Lung (tissue), 12 donors: Measurements from ENCODE around the gene CLUH. TPM values are rescaled to one million over a fixed set of nuclear protein-coding genes. Genes with fewer than 3 reads are reported as not detected.
"Not testable (repeated sequence)": the region's sequence is repeated elsewhere in the genome, so short reads cannot be mapped to it uniquely, and the experiment has no call there.

Experiments
- ATAC-seq: fragments of 200-7000 bp; cut with Tn5 transposase; one replicate; pipeline ENCODE4 v1.9.1; 2020; ENCODE audit warnings: moderate number of reproducible peaks; ENCODE audit not compliant: insufficient read depth, low FRiP score
- DNase-seq, 3 donors: peaks; one replicate each; pipeline ENCODE4 v3.0.0-alpha.2; 2013 to 2017
- H3K27ac ChIP-seq, 2 donors: one replicate each; pipeline ENCODE4 v1.5.1; 2013; ENCODE audit warnings: mild to moderate bottlenecking in 2 of 2, moderate library complexity in 2 of 2, control low read depth in 1 of 2, inconsistent platforms in 1 of 2, low read depth in 1 of 2, low read length in 1 of 2
- H3K27me3 ChIP-seq, 3 donors: one replicate each; pipeline ENCODE4 v1.5.1; 2013; ENCODE audit warnings: low read length in 2 of 3; ENCODE audit not compliant: control insufficient read depth in 3 of 3, insufficient read depth in 3 of 3
- H3K36me3 ChIP-seq, 4 donors: one replicate each; pipeline ENCODE4 v1.5.1; 2013; ENCODE audit warnings: low read length in 4 of 4, mild to moderate bottlenecking in 1 of 4, moderate library complexity in 1 of 4; ENCODE audit not compliant: control insufficient read depth in 4 of 4, insufficient read depth in 4 of 4
- H3K4me1 ChIP-seq, 5 donors: one replicate each; pipeline ENCODE4 v1.5.1; 2013; ENCODE audit warnings: low read length in 5 of 5, mild to moderate bottlenecking in 2 of 5, moderate library complexity in 1 of 5; ENCODE audit not compliant: control insufficient read depth in 5 of 5, insufficient read depth in 5 of 5
- H3K4me3 ChIP-seq: one replicate; pipeline ENCODE4 v1.5.1; 2013; ENCODE audit warnings: mild to moderate bottlenecking, control low read depth, moderate library complexity
- H3K9ac ChIP-seq, 2 donors: one replicate each; pipeline ENCODE4 v1.5.1; 2013; ENCODE audit warnings: low read length in 2 of 2, control low read depth in 1 of 2; ENCODE audit not compliant: insufficient read depth in 1 of 2
- H3K9me3 ChIP-seq, 4 donors: one replicate each; pipeline ENCODE4 v1.5.1; 2013; ENCODE audit warnings: low read length in 3 of 4, mild to moderate bottlenecking in 1 of 4, moderate library complexity in 1 of 4; ENCODE audit not compliant: control insufficient read depth in 4 of 4, insufficient read depth in 3 of 4
- CTCF ChIP-seq: IDR thresholded peaks from 2 replicates; pipeline ENCODE4 v1.5.1; 2012; ENCODE audit warnings: mild to moderate bottlenecking; ENCODE audit errors: control extremely low read depth, extremely low read depth
- WGBS, 2 donors: extraction: QIAGEN DNeasy Blood & Tissue Kit; methylation state at CpG; one replicate each; pipeline ENCODE4 v1.1.7; 2013; 5-methylcytosine and 5-hydroxymethylcytosine counted together
- polyA plus RNA-seq, 2 donors: library from polyadenylated mRNA; stranded (reverse); fragments of 200-250 nt; gene quantifications; one replicate each; pipeline ENCODE4 v1.2.1, GENCODE V29; 2013
- total RNA-seq, 2 donors: library from RNA; depleted of rRNA in 1 of 2; stranded (reverse); fragments of >200 nt in 1 of 2; gene quantifications; one replicate each; pipeline ENCODE4 v1.2.1, GENCODE V29; 2014 to 2021
- donor health status: control.
- donor health status: control.
- donor health status: Bipolar disorder and iron deficiency.
- donor health status: healthy.
- donor health status: DM: yes; HTN: yes; CAD: no.

Gene CLUH
- total and polyA plus RNA-seq, 4 donors: 29.7 to 80.5 (median 42.1) TPM

- no peak for TF ChIP-seq CTCF
- WGBS, 2 donors: 0 to 27% methylated on average over 1 of the region's 1 CpG
- no peaks in the 10 kb centered on the region for H3K27me3 ChIP-seq
- H3K27ac ChIP-seq: no peak overlapping the region
- ATAC-seq (no peak), DNase-seq (no peak)
- H3K9ac ChIP-seq: no peak overlapping the region
- no peak overlapping the region for H3K4me3 ChIP-seq
- H3K4me1 ChIP-seq: peaks cover 0 to 14% (median 3%) of the 10 kb centered on the region in 5 donors
- H3K9me3 ChIP-seq: no peaks in the 10 kb centered on the region
- H3K36me3 ChIP-seq: peaks cover 0 to 6% (median 0%) of the 10 kb centered on the region in 4 donors
These were observed 55.3 kb downstream of the CLUH start for GRCh38 chr17:2656283-2656682.

GRCh38 chr17:2655546-2655945, 56.0 kb downstream of the CLUH start:
- ATAC-seq (no peak), DNase-seq (no peak)
- 42 to 57% methylated on average over 7 of the region's 7 CpGs for WGBS, 2 donors
- Histone ChIP-seq H3K27ac (no peak overlapping the region), H3K4me3 (no peak overlapping the region), H3K4me1 (peaks cover 0 to 14% (median 3%) of the 10 kb centered on the region in 5 donors), H3K36me3 (peaks cover 0 to 6% (median 1%) of the 10 kb centered on the region in 4 donors), H3K9me3 (no peaks in the 10 kb centered on the region), H3K9ac (no peak overlapping the region), H3K27me3 (no peaks in the 10 kb centered on the region)
- TF ChIP-seq CTCF: no peak

DNA sequence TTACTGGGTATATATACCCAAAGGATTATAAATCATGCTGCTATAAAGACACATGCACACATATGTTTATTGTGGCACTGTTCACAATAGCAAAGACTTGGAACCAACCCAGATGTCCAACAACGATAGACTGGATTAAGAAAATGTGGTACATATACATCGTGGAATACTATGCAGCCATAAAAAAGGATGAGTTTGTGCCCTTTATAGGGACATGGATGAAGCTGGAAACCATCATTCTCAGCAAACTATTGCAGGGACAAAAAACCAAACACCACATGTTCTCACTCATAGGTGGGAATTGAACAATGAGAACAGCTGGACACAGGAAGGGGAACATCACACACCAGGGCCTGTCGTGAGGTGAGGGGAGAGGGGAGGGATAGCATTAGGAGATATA, 58.7 kb downstream of the CLUH start:
- not testable (repeated sequence) for ATAC-seq, DNase-seq, H3K27me3 ChIP-seq, H3K9ac ChIP-seq, H3K4me3 ChIP-seq, H3K27ac ChIP-seq, H3K36me3 ChIP-seq, H3K9me3 ChIP-seq, H3K4me1 ChIP-seq
- WGBS, 2 donors: 93 to 94% methylated on average over 3 of the region's 3 CpGs

DNA sequence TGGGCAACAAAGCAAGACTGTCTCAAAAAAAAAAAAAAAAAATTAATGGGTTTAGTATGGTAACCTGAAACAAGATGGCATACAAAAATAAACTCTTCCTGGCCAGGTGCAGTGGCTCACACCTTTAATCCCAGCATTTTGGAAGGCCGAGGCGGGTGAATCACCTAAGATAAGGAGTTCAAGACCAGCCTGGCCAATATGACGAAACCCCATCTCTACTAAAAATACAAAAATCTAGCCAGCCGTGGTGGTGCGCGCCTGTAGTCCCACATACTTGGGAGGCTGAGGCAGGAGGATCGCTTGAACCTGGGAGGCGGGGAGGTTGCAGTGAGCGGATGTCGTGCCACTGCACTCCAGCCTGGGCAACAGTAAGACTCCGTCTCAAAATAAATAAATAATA, 62.4 kb downstream of the CLUH start:
- Histone ChIP-seq H3K36me3 (peaks cover 1 to 4% (median 3%) of the 10 kb centered on the region in 4 donors), H3K27me3 (no peaks in the 10 kb centered on the region), H3K27ac (no peak overlapping the region), H3K4me1 (no peaks in the 10 kb centered on the region), H3K9me3 (no peaks in the 10 kb centered on the region), H3K4me3 (no peak overlapping the region), H3K9ac (no peak overlapping the region)
- DNase-seq (no peak), ATAC-seq (no peak)
- no peak for TF ChIP-seq CTCF
- WGBS, 2 donors: 98 to 99% methylated on average over 11 of the region's 11 CpGs
